Small intestine (tissue), 7 donors: ENCODE data around the gene CADPS. TPM values are rescaled to one million over a fixed set of nuclear protein-coding genes. Genes with fewer than 3 reads are reported as not detected.

ENCODE experiments used
- DNase-seq, 2 donors: peaks; one replicate each; pipeline versions ENCODE4 v3.0.0 to v3.0.0-alpha.2; 2013
- FAIRE-seq: peaks from 2 replicates; lab custom pipeline; 2012; peaks lifted over from hg19 to GRCh38; lab: Jason Lieb, UNC
- H3K27ac ChIP-seq, 3 donors: one replicate each; pipeline ENCODE4 v1.5.1; 2013; ENCODE audit warnings: low read length in 2 of 3, mild to moderate bottlenecking in 2 of 3, control low read depth in 1 of 3, inconsistent platforms in 1 of 3, low read depth in 1 of 3, moderate library complexity in 1 of 3
- H3K27me3 ChIP-seq, 3 donors: one replicate each; pipeline ENCODE4 v1.6.1; 2013; ENCODE audit warnings: low read length in 3 of 3, inconsistent platforms in 1 of 3; ENCODE audit not compliant: control insufficient read depth in 3 of 3, insufficient read depth in 3 of 3
- H3K36me3 ChIP-seq, 3 donors: one replicate each; pipeline ENCODE4 v1.6.1; 2013; ENCODE audit warnings: low read length in 3 of 3, inconsistent platforms in 1 of 3, low read depth in 1 of 3, mild to moderate bottlenecking in 1 of 3, moderate library complexity in 1 of 3; ENCODE audit not compliant: control insufficient read depth in 3 of 3, insufficient read depth in 2 of 3
- H3K4me1 ChIP-seq, 3 donors: one replicate each; pipeline ENCODE4 v1.6.1; 2013; ENCODE audit warnings: low read length in 2 of 3, inconsistent platforms in 1 of 3, low read depth in 1 of 3, mild to moderate bottlenecking in 1 of 3, moderate library complexity in 1 of 3; ENCODE audit not compliant: control insufficient read depth in 3 of 3, insufficient read depth in 2 of 3
- H3K4me3 ChIP-seq, 3 donors: one replicate each; pipeline ENCODE4 v1.5.1; 2013; ENCODE audit warnings: low read length in 3 of 3, control low read depth in 1 of 3, inconsistent platforms in 1 of 3, low read depth in 1 of 3, mild to moderate bottlenecking in 1 of 3, moderate library complexity in 1 of 3
- H3K9me3 ChIP-seq, 2 donors: one replicate each; pipeline ENCODE4 v1.6.1; 2013; ENCODE audit warnings: low read depth in 1 of 2, low read length in 1 of 2; ENCODE audit not compliant: control insufficient read depth in 2 of 2, insufficient read depth in 1 of 2
- WGBS, 3 donors: extraction: QIAGEN DNeasy Blood & Tissue Kit; methylation state at CpG; one replicate each; pipeline ENCODE4 v1.1.7; 2013; 5-methylcytosine and 5-hydroxymethylcytosine counted together
- polyA plus RNA-seq, 4 donors: library from polyadenylated mRNA; stranded (reverse) in 3 of 4; unstranded in 1 of 4; fragments of 200-250 nt in 3 of 4; fragments of 120-200 nt in 1 of 4; gene quantifications; one replicate each; pipeline versions ENCODE4 v1.2.1 to v1.2.3, GENCODE V29; 2013
- donor health status: healthy with polysubstance abuse.
- donor health status: control.
- donor health status: control.
- donor health status: Bipolar disorder and iron deficiency.
- donor health status: healthy.

CADPS gene
- polyA plus RNA-seq, 4 donors, result 1.9 to 9.3 (median 6.0) TPM

GRCh38 chr3:62768896-62769295 is 106.3 kb downstream of the CADPS start:
- Histone ChIP-seq H3K27me3 (no peaks in the 10 kb centered on the region), H3K9me3 (no peaks in the 10 kb centered on the region), H3K27ac (no peak overlapping the region), H3K36me3 (no peaks in the 10 kb centered on the region), H3K4me3 (no peak overlapping the region), H3K4me1 (no peaks in the 10 kb centered on the region)
- no peak for FAIRE-seq
- WGBS, 3 donors, result 59 to 82% (median 74%) methylated on average over 2 of the region's 2 CpGs
- no peak for DNase-seq

- Histone ChIP-seq H3K9me3 (no peaks in the 10 kb centered on the region), H3K27me3 (no peaks in the 10 kb centered on the region), H3K36me3 (no peaks in the 10 kb centered on the region), H3K27ac (no peak overlapping the region), H3K4me1 (no peaks in the 10 kb centered on the region), H3K4me3 (no peak overlapping the region)
- 86 to 94% (median 88%) methylated on average over 1 of the region's 1 CpG for WGBS, 3 donors
- DNase-seq (no peak), FAIRE-seq (no peak)
Observed at GRCh38 chr3:62761711-62762110, 113.5 kb downstream of the CADPS start.

GRCh38 chr3:62761311-62761710 is 113.9 kb downstream of the CADPS start:
- no peak for FAIRE-seq
- Histone ChIP-seq H3K4me3 (no peak overlapping the region), H3K27me3 (no peaks in the 10 kb centered on the region), H3K4me1 (no peaks in the 10 kb centered on the region), H3K27ac (no peak overlapping the region), H3K36me3 (no peaks in the 10 kb centered on the region), H3K9me3 (no peaks in the 10 kb centered on the region)
- no peak for DNase-seq

- H3K27me3 ChIP-seq, result peaks cover 0 to 3% (median 0%) of the 10 kb centered on the region in 3 donors
- no peaks in the 10 kb centered on the region for H3K4me1 ChIP-seq
- H3K36me3 ChIP-seq, result no peaks in the 10 kb centered on the region
- no peak overlapping the region for H3K4me3 ChIP-seq
- FAIRE-seq, result no peak
- no peak overlapping the region for H3K27ac ChIP-seq
- no peak for DNase-seq
- 28 to 45% (median 37%) methylated on average over 3 of the region's 3 CpGs for WGBS, 3 donors
- H3K9me3 ChIP-seq, result no peaks in the 10 kb centered on the region
Observed at GRCh38 chr3:62758296-62759066, 116.7 kb downstream of the CADPS start.

- no peaks in the 10 kb centered on the region for H3K4me1 ChIP-seq
- WGBS, 3 donors, result 72 to 85% (median 74%) methylated on average over 4 of the region's 4 CpGs
- no peaks in the 10 kb centered on the region for H3K9me3 ChIP-seq
- no peak overlapping the region for H3K27ac ChIP-seq
- no peak overlapping the region for H3K4me3 ChIP-seq
- no peaks in the 10 kb centered on the region for H3K36me3 ChIP-seq
- DNase-seq (no peak), FAIRE-seq (no peak)
- H3K27me3 ChIP-seq, result peaks cover 0 to 3% (median 0%) of the 10 kb centered on the region in 3 donors
Observed at GRCh38 chr3:62757045-62757444, 118.2 kb downstream of the CADPS start.

- DNase-seq (no peak), FAIRE-seq (no peak)
- H3K27me3 ChIP-seq, result peaks cover 0 to 3% (median 0%) of the 10 kb centered on the region in 3 donors
- 79 to 90% (median 84%) methylated on average over 8 of the region's 8 CpGs for WGBS, 3 donors
- H3K4me1 ChIP-seq, result no peaks in the 10 kb centered on the region
- H3K4me3 ChIP-seq, result no peak overlapping the region
- no peak overlapping the region for H3K27ac ChIP-seq
- no peaks in the 10 kb centered on the region for H3K36me3 ChIP-seq
- no peaks in the 10 kb centered on the region for H3K9me3 ChIP-seq
Observed at GRCh38 chr3:62755285-62755684, 119.9 kb downstream of the CADPS start.

GRCh38 chr3:62749657-62750056 is 125.6 kb downstream of the CADPS start:
- 78 to 81% (median 79%) methylated on average over 2 of the region's 2 CpGs for WGBS, 3 donors
- Histone ChIP-seq H3K36me3 (no peaks in the 10 kb centered on the region), H3K27ac (no peak overlapping the region), H3K4me1 (no peaks in the 10 kb centered on the region), H3K27me3 (peaks cover 0 to 4% (median 0%) of the 10 kb centered on the region in 3 donors), H3K4me3 (no peak overlapping the region), H3K9me3 (no peaks in the 10 kb centered on the region)
- DNase-seq, result no peak
- FAIRE-seq, result no peak

- no peaks in the 10 kb centered on the region for H3K4me1 ChIP-seq
- FAIRE-seq (no peak), DNase-seq (no peak)
- H3K36me3 ChIP-seq, result no peaks in the 10 kb centered on the region
- 26 to 61% (median 47%) methylated on average over 4 of the region's 4 CpGs for WGBS, 3 donors
- peaks cover 0 to 4% (median 0%) of the 10 kb centered on the region in 3 donors for H3K27me3 ChIP-seq
- no peaks in the 10 kb centered on the region for H3K9me3 ChIP-seq
- H3K27ac ChIP-seq, result no peak overlapping the region
- no peak overlapping the region for H3K4me3 ChIP-seq
Observed at GRCh38 chr3:62749130-62749529, 126.1 kb downstream of the CADPS start.

GRCh38 chr3:62737449-62737848 is 137.8 kb downstream of the CADPS start:
- Histone ChIP-seq H3K4me3 (no peak overlapping the region), H3K4me1 (no peaks in the 10 kb centered on the region), H3K9me3 (no peaks in the 10 kb centered on the region), H3K27ac (no peak overlapping the region), H3K27me3 (no peaks in the 10 kb centered on the region), H3K36me3 (no peaks in the 10 kb centered on the region)
- 33 to 52% (median 39%) methylated on average over 3 of the region's 3 CpGs for WGBS, 3 donors
- no peak for FAIRE-seq
- DNase-seq, result peak in 1 of 2 donors; percentile 21
